Ishikawa (cell line): ENCODE results near the gene XRCC3.

ENCODE experiments used
- EGR1 ChIP-seq: IDR thresholded peaks from 2 replicates; pipeline ENCODE4 v1.6.1; 2012
- EP300 ChIP-seq: IDR thresholded peaks from 2 replicates; pipeline ENCODE4 v1.6.1; 2012; ENCODE audit warnings: borderline replicate concordance
- REST ChIP-seq: IDR thresholded peaks from 2 replicates; pipeline ENCODE4 v1.6.1; 2012; ENCODE audit warnings: low read depth, mild to moderate bottlenecking
- TCF12 ChIP-seq: IDR thresholded peaks from 2 replicates; pipeline ENCODE4 v1.6.1; 2012; ENCODE audit warnings: low read depth

GRCh38 chr14:103739793-103740501 is 24.7 kb upstream of the XRCC3 start:
- TF ChIP-seq REST (no peak), EP300 (no peak), TCF12 (no peak), EGR1 (no peak)
